Thymus (tissue), 11 donors: ENCODE data around the gene KCNQ2. TPM values are rescaled to one million over a fixed set of nuclear protein-coding genes. Genes with fewer than 3 reads are reported as not detected.

Experiments
- DNase-seq, 9 donors: peaks; one replicate each; pipeline ENCODE4 v3.0.0-alpha.2; 2013; ENCODE audit warnings: low spot score in 9 of 9, low read depth in 6 of 9, missing footprints in 1 of 9
- H3K27ac ChIP-seq, 2 donors: one replicate each; pipeline ENCODE4 v1.5.1; 2013; ENCODE audit warnings: control low read depth in 1 of 2, low read depth in 1 of 2, low read length in 1 of 2, mild to moderate bottlenecking in 1 of 2, moderate library complexity in 1 of 2
- H3K27me3 ChIP-seq, 2 donors: one replicate each; pipeline ENCODE4 v1.5.1; 2013; ENCODE audit warnings: low read length in 1 of 2; ENCODE audit not compliant: control insufficient read depth in 2 of 2, insufficient read depth in 1 of 2
- H3K36me3 ChIP-seq, 2 donors: one replicate each; pipeline ENCODE4 v1.5.1; 2013; ENCODE audit warnings: low read length in 1 of 2, mild to moderate bottlenecking in 1 of 2, moderate library complexity in 1 of 2; ENCODE audit not compliant: control insufficient read depth in 2 of 2, insufficient read depth in 2 of 2
- H3K4me1 ChIP-seq, 2 donors: one replicate each; pipeline ENCODE4 v1.5.1; 2013; ENCODE audit warnings: low read length in 2 of 2; ENCODE audit not compliant: control insufficient read depth in 2 of 2, insufficient read depth in 2 of 2
- H3K4me3 ChIP-seq, 2 donors: one replicate each; pipeline ENCODE4 v1.5.1; 2013; ENCODE audit warnings: low read length in 2 of 2, control low read depth in 1 of 2, mild to moderate bottlenecking in 1 of 2
- H3K9me3 ChIP-seq, 2 donors: one replicate each; pipeline ENCODE4 v1.5.1; 2013; ENCODE audit warnings: low read length in 1 of 2, mild to moderate bottlenecking in 1 of 2; ENCODE audit not compliant: control insufficient read depth in 2 of 2, insufficient read depth in 1 of 2
- WGBS: extraction: QIAGEN DNeasy Blood & Tissue Kit; methylation state at CpG from one replicate; pipeline ENCODE4 v1.1.7; 2013; 5-methylcytosine and 5-hydroxymethylcytosine counted together
- polyA plus RNA-seq: library from polyadenylated mRNA; stranded (reverse); fragments of 200-250 nt; gene quantifications from one replicate; pipeline ENCODE4 v1.2.3, GENCODE V29; 2013
- total RNA-seq: library from RNA; stranded (reverse); fragments of 120-200 nt; gene quantifications from one replicate; pipeline ENCODE4 v1.2.4, GENCODE V29; 2013
- donor health status: healthy.

Gene KCNQ2
- total and polyA plus RNA-seq, 2 donors = 0.38 to 0.48 TPM

GRCh38 chr20:63504642-63505041 is 32.2 kb upstream of the KCNQ2 start:
- H3K36me3 ChIP-seq = no peaks in the 10 kb centered on the region
- whole genome bisulfite sequencing = 89% methylated on average over 9 of the region's 9 CpGs

GRCh38 chr20:63503524-63503923 is 31.1 kb upstream of the KCNQ2 start:
- Histone ChIP-seq H3K4me1 (no peaks in the 10 kb centered on the region), H3K27ac (no peak overlapping the region), H3K9me3 (peaks cover 3 to 16% of the 10 kb centered on the region in 2 donors), H3K4me3 (no peak overlapping the region), H3K36me3 (no peaks in the 10 kb centered on the region), H3K27me3 (peaks cover 24 to 58% of the 10 kb centered on the region in 2 donors)
- DNase-seq = no peak
- WGBS = 59% methylated on average over 7 of the region's 7 CpGs

More at GRCh38 chr20:63504642-63505041, 32.2 kb upstream of the KCNQ2 start:
- Histone ChIP-seq H3K27ac (no peak overlapping the region), H3K27me3 (peaks cover 13 to 49% of the 10 kb centered on the region in 2 donors), H3K4me1 (no peaks in the 10 kb centered on the region), H3K9me3 (peaks cover 3 to 16% of the 10 kb centered on the region in 2 donors), H3K4me3 (no peak overlapping the region)
- no peak for DNase-seq

DNA sequence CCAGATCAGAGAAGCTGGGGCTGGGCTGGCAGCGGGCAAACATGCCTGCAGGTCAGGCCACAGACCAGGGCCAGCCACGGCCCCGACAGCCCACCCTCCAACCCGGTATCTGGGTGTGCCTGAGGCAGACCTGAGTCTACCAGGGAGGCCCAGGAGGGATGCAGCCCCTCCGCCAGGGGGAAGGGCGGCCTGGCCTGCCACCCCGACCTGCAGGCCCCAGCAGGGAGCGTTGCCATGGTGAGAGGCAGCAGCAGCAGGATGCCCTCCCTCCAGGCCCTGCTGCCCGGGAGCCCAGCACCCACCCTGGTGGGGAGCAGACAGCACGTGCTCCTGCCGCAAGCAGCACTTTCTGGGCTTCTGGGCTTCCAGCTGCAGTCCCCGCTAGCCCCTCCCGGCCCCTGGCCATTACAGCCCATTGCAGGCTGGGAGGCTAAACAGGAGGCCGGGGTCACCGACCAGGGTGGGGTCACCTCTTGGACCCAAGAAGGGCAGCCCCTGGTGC is 30.3 kb upstream of the KCNQ2 start:
- Histone ChIP-seq H3K27me3 (peaks cover 32 to 64% of the 10 kb centered on the region in 2 donors), H3K4me1 (no peaks in the 10 kb centered on the region), H3K27ac (no peak overlapping the region), H3K36me3 (no peaks in the 10 kb centered on the region), H3K4me3 (no peak overlapping the region), H3K9me3 (peaks cover 3 to 10% of the 10 kb centered on the region in 2 donors)
- WGBS = 77% methylated on average over 15 of the region's 15 CpGs
- DNase-seq = no peak

GRCh38 chr20:63501818-63502670 is 29.6 kb upstream of the KCNQ2 start:
- Histone ChIP-seq H3K27ac (no peak overlapping the region), H3K4me1 (no peaks in the 10 kb centered on the region), H3K9me3 (peaks cover 3 to 10% of the 10 kb centered on the region in 2 donors), H3K4me3 (no peak overlapping the region), H3K36me3 (no peaks in the 10 kb centered on the region), H3K27me3 (peaks cover 39 to 69% of the 10 kb centered on the region in 2 donors)
- 49% methylated on average over 26 of the region's 26 CpGs for WGBS
- DNase-seq = peak in 1 of 9 donors; percentile 23

DNA sequence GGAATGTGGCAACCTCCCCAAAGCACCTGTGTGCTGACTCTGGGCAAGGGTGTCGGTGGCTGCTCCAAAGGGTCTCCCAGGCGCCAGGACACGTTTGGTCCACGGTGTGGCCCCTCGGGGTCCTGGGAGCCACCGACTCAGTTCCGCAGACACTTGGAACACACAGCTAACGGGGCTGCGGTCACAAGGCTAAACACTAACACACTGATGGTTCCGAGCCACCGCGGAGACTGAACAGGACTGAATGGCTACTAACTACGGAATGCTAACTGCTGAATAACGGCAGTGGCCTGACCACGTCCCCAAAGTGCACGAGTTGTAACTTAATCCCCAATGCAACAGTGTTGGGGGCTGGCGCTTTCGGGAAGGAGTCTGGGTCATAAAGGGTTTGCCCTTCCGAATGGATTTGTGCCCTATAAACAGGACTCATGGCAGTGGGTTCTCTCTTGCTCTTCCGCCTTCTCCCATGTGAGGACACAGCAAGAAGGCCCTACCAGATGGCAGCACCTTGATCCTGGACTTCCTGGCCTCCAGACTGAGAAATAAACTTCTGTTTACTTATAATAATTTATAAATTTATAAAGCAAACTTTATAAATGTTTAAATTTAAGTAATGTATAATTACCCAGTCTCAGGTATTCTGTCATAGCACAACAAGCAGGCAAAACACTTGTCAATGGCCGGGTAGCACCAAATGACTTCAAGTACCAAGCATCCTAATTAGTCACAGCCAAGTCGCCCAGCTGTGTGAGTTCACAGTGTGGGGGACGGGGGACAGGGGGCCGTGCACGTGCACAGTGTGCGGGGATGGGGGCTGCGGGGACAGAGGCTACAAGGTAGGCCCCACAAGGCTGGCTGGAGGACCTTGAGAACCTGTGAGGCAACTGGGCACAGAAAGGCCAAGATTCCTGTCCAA is 28.7 kb upstream of the KCNQ2 start:
- DNase-seq = no peak
- Histone ChIP-seq H3K27ac (no peak overlapping the region), H3K4me1 (no peaks in the 10 kb centered on the region), H3K4me3 (no peak overlapping the region), H3K9me3 (peaks cover 3 to 10% of the 10 kb centered on the region in 2 donors), H3K36me3 (no peaks in the 10 kb centered on the region), H3K27me3 (peaks cover 47 to 78% of the 10 kb centered on the region in 2 donors)
- WGBS = 92% methylated on average over 27 of the region's 27 CpGs

DNA sequence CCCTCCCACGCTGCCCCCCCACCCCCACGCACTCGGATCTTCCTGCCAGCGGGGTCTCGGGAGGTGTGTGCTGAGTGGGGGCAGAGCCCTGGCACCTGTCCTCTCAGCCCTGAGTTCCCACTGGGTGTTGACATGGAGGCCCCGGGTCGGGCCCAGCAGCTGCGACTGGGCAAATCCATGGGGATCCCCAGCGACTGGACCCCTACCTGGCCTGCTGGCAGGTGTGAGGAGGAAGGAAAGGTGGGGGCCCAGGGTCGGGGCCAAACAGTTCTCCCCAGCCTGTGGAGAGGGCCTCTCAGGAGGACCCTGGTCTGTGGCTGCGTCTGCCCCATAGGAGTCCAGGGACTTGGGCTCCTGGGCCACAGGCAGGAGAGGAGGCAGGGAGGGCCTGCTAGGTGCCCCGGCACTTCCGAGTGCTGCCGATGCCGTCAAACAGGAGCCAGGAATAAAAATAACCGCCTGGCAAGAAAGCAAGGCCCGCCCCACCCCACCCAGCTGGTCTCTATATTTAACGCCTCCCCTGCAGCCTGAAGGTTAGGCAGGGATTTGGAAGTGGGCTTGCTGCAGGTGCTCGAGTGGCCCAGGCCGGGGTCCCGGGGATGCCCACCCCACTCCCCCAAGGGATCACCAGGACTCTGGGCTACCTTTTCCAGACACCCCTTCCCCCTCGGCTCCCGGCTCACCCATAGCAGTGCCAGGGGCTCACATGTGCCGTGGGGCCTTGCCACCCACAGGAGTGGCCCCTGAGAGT is 27.9 kb upstream of the KCNQ2 start:
- H3K27ac ChIP-seq = no peak overlapping the region
- no peak for DNase-seq
- H3K4me3 ChIP-seq = no peak overlapping the region
- H3K4me1 ChIP-seq = no peaks in the 10 kb centered on the region
- H3K27me3 ChIP-seq = peaks cover 49 to 83% of the 10 kb centered on the region in 2 donors
- peaks cover 3 to 7% of the 10 kb centered on the region in 2 donors for H3K9me3 ChIP-seq
- H3K36me3 ChIP-seq = no peaks in the 10 kb centered on the region
- 91% methylated on average over 24 of the region's 24 CpGs for WGBS

DNA sequence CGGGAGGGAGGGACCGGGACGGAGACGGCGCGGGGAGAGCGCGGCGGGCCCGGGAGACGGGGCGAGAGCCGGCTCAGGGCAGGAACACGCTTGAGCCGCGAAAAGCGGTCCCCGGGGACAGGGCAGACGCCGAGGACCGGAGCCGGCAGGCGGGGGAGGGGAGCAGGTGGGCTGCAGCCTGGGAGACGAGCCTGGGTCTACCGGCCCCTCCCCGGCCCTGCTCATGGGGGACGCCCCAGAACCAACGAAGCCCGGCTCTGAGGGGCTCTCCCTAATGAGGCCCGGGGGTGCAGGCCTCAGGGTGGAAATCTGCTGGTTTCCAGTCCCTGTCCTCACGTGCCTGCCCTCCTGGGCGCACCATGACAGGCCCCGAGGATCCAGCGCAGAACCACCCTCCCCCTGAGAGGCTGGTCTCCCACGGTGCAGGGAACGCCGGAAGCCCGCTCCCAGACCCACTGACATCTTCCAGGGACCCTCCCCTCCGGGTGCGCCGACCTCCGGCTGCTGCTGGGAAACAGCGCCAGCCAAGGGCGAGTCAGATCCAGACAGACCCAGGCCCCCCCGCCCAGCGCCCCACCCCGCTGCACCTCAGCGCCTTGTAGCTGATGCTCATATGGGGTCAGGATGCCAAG is 27.0 kb upstream of the KCNQ2 start:
- DNase-seq = no peak
- no peaks in the 10 kb centered on the region for H3K9me3 ChIP-seq
- no peaks in the 10 kb centered on the region for H3K36me3 ChIP-seq
- no peak overlapping the region for H3K27ac ChIP-seq
- no peaks in the 10 kb centered on the region for H3K4me1 ChIP-seq
- H3K4me3 ChIP-seq = peak overlapping the region in 1 of 2 donors; percentile 40
- 16% methylated on average over 48 of the region's 48 CpGs for WGBS
- peaks cover 49 to 90% of the 10 kb centered on the region in 2 donors for H3K27me3 ChIP-seq

- H3K36me3 ChIP-seq = no peaks in the 10 kb centered on the region
- H3K27me3 ChIP-seq = peaks cover 49 to 90% of the 10 kb centered on the region in 2 donors
- peak within 1 kb of the TSS in 1 of 2 donors; percentile 40 for H3K4me3 ChIP-seq
- no peak within 1 kb of the TSS for H3K27ac ChIP-seq
- 1% methylated on average over 58 of the region's 58 CpGs for whole genome bisulfite sequencing
- DNase-seq = peak in 1 of 9 donors; percentile 16
- H3K9me3 ChIP-seq = no peaks in the 10 kb centered on the region
- H3K4me1 ChIP-seq = no peaks in the 10 kb centered on the region
These were observed 26.5 kb upstream of the KCNQ2 start, which contains the start of gene EEF1A2 for GRCh38 chr20:63498960-63499337. EEF1A2 (minus strand) TSS chr20:63499083; CDS start chr20:63497763, 1,320 bp downstream.
